ENCODE measurements around the gene SGIP1.

The SGIP1 gene

GRCh38 chr1:66687358-66687757 is 153.4 kb downstream of the SGIP1 start:
- TF ChIP-seq YY1 (IDR thresholded peaks at IDR 0.05; ENCODE audit: low read depth) (no peak), FOXM1 (IDR thresholded peaks at IDR 0.05; ENCODE audit: borderline replicate concordance, low read depth) (no peak), REST (IDR thresholded peaks at IDR 0.05; ENCODE audit: low read depth) (no peak), ZBTB7A (IDR thresholded peaks at IDR 0.05; ENCODE audit: low read depth) (no peak)

GRCh38 chr1:66690666-66691381 is 156.9 kb downstream of the SGIP1 start:
- no peak for TF ChIP-seq TAF1 (IDR thresholded peaks at IDR 0.05; ENCODE audit: low read depth)
- no peak for TF ChIP-seq TEAD4 (IDR thresholded peaks at IDR 0.05)
- no peak for TF ChIP-seq FOXM1 (IDR thresholded peaks at IDR 0.05; ENCODE audit: borderline replicate concordance, low read depth)
- no peak for TF ChIP-seq TCF12 (IDR thresholded peaks at IDR 0.05; ENCODE audit: low read depth)
- no peak for TF ChIP-seq CEBPB (IDR thresholded peaks at IDR 0.05)
- TF ChIP-seq YY1 (IDR thresholded peaks at IDR 0.05; ENCODE audit: low read depth): no peak
- no peak for TF ChIP-seq EP300 (IDR thresholded peaks at IDR 0.05; ENCODE audit: borderline replicate concordance)
- TF ChIP-seq USF1 (IDR thresholded peaks at IDR 0.05): no peak
- no peak for TF ChIP-seq REST (IDR thresholded peaks at IDR 0.05; ENCODE audit: low read depth)
- no peak for TF ChIP-seq CREB1 (IDR thresholded peaks at IDR 0.05; ENCODE audit: low read depth)
- no peak for TF ChIP-seq ZBTB7A (IDR thresholded peaks at IDR 0.05; ENCODE audit: low read depth)
- TF ChIP-seq EGR1 (IDR thresholded peaks at IDR 0.05): no peak
- TF ChIP-seq MAX (IDR thresholded peaks at IDR 0.05): no peak
- no peak for TF ChIP-seq NFIC (IDR thresholded peaks at IDR 0.05)
- no peak for TF ChIP-seq RAD21 (IDR thresholded peaks at IDR 0.05; ENCODE audit: low read depth)

GRCh38 chr1:66692681-66693080 is 158.7 kb downstream of the SGIP1 start:
- TF ChIP-seq FOXM1 (IDR thresholded peaks at IDR 0.05; ENCODE audit: borderline replicate concordance, low read depth): no peak
- TF ChIP-seq TCF12 (IDR thresholded peaks at IDR 0.05; ENCODE audit: low read depth): no peak
- no peak for TF ChIP-seq MAX (IDR thresholded peaks at IDR 0.05)
- no peak for TF ChIP-seq YY1 (IDR thresholded peaks at IDR 0.05; ENCODE audit: low read depth)
- no peak for TF ChIP-seq NFIC (IDR thresholded peaks at IDR 0.05)
- TF ChIP-seq EGR1 (IDR thresholded peaks at IDR 0.05): no peak
- TF ChIP-seq CEBPB (IDR thresholded peaks at IDR 0.05): no peak

GRCh38 chr1:66693856-66694255 is 159.9 kb downstream of the SGIP1 start:
- TF ChIP-seq TEAD4 (IDR thresholded peaks at IDR 0.05) (no peak), RAD21 (IDR thresholded peaks at IDR 0.05; ENCODE audit: low read depth) (no peak), USF1 (IDR thresholded peaks at IDR 0.05) (no peak), MAX (IDR thresholded peaks at IDR 0.05) (no peak), EP300 (IDR thresholded peaks at IDR 0.05; ENCODE audit: borderline replicate concordance) (no peak), CEBPB (IDR thresholded peaks at IDR 0.05) (no peak), ZBTB7A (IDR thresholded peaks at IDR 0.05; ENCODE audit: low read depth) (no peak), EGR1 (IDR thresholded peaks at IDR 0.05) (no peak), TCF12 (IDR thresholded peaks at IDR 0.05; ENCODE audit: low read depth) (no peak)

- TF ChIP-seq TEAD4 (IDR thresholded peaks at IDR 0.05) (no peak), FOXM1 (IDR thresholded peaks at IDR 0.05; ENCODE audit: borderline replicate concordance, low read depth) (no peak), TAF1 (IDR thresholded peaks at IDR 0.05; ENCODE audit: low read depth) (no peak), EGR1 (IDR thresholded peaks at IDR 0.05) (no peak), RAD21 (IDR thresholded peaks at IDR 0.05; ENCODE audit: low read depth) (no peak), NFIC (IDR thresholded peaks at IDR 0.05) (no peak), MAX (IDR thresholded peaks at IDR 0.05) (no peak), CREB1 (IDR thresholded peaks at IDR 0.05; ENCODE audit: low read depth) (no peak), REST (IDR thresholded peaks at IDR 0.05; ENCODE audit: low read depth) (no peak), EP300 (IDR thresholded peaks at IDR 0.05; ENCODE audit: borderline replicate concordance) (no peak), TCF12 (IDR thresholded peaks at IDR 0.05; ENCODE audit: low read depth) (no peak), ZBTB7A (IDR thresholded peaks at IDR 0.05; ENCODE audit: low read depth) (no peak)
Observed at GRCh38 chr1:66695116-66695515, 161.2 kb downstream of the SGIP1 start.
